Loucy (cell line): ENCODE results near the gene BMS1.

Experiments used
- CTCF ChIP-seq: fragments of 200-600 bp; sonication (generic); conservative IDR thresholded peaks from 2 replicates; pipeline ENCODE4 v1.5.1; 2014; ENCODE audit warnings: mild to moderate bottlenecking, antibody characterized with exemption, low read length
- EZH2phosphoT487 ChIP-seq: fragments of 200-600 bp; IDR thresholded peaks from 2 replicates; pipeline ENCODE4 v1.6.1; 2018; ENCODE audit warnings: antibody characterized with exemption, mild to moderate bottlenecking, moderate library complexity, borderline replicate concordance

GRCh38 chr10:42782446-42783180 lies at the start of gene BMS1:
- no peak for TF ChIP-seq CTCF
- TF ChIP-seq EZH2phosphoT487 = no peak
